Measurements from ENCODE around the gene SPTB.

- TF ChIP-seq CTCF (IDR thresholded peaks at IDR 0.05; ENCODE audit: borderline replicate concordance, extremely low read depth, low read length, poor library complexity, severe bottlenecking) (no peak), EZH2 (IDR thresholded peaks at IDR 0.05; ENCODE audit: borderline replicate concordance, low read depth, low read length, severe bottlenecking) (no peak)
Observed at GRCh38 chr14:64796369-64796768, 83.3 kb downstream of the SPTB start.

Data from DND-41 (cell line).